HepG2 (cell line): ENCODE data around the gene SLC44A4. TPM values are rescaled to one million over a fixed set of nuclear protein-coding genes. Genes with fewer than 3 reads are reported as not detected.
"Not testable (repeated sequence)": the region's sequence is repeated elsewhere in the genome, so short reads cannot be mapped to it uniquely, and the experiment has no call there.

Experiments
- ATAC-seq: fragments of 200-7000 bp; cut with Tn5 transposase; 3 replicates; pipeline ENCODE4 v1.9.1; 2020; ENCODE audit warnings: mild to moderate bottlenecking, moderate library complexity
- BruUV-seq: library from RNA; stranded (reverse); fragments of 400-500 nt; replicated peaks from 2 replicates; lab custom pipeline; 2021; lab: Mats Ljungman, UMichigan
- CTCF ChIA-PET: fragments of 300-600 bp; formaldehyde crosslinking; extraction: SDS; loops from one replicate; lab custom pipeline; 2021; ENCODE audit warnings: low total read pairs, inconsistent platforms, low intra/inter-chr PET ratio; lab: Yijun Ruan, JAX
- POLR2A ChIA-PET: fragments of 350-600 bp; sonication (Branson Sonifier 250); formaldehyde crosslinking; loops from one replicate; lab custom pipeline; 2020; ENCODE audit warnings: antibody characterized with exemption, inconsistent platforms; lab: Yijun Ruan, JAX
- DNase-seq: peaks from one replicate; pipeline ENCODE4 v3.0.0-alpha.2; 2015; ENCODE audit warnings: low spot score
- FAIRE-seq: peaks from 3 replicates; lab custom pipeline; 2011; peaks lifted over from hg19 to GRCh38; lab: Jason Lieb, UNC
- H2AFZ ChIP-seq: one replicate; pipeline ENCODE4 v1.6.1; 2011; ENCODE audit warnings: low read length, inconsistent platforms
- H3K27ac ChIP-seq: fragments of 300-600 bp; 3 replicates; pipeline ENCODE4 v1.8.0; 2011; ENCODE audit warnings: mixed run types, mild to moderate bottlenecking, mixed read lengths, low read length, inconsistent platforms; ENCODE audit not compliant: insufficient read depth; ENCODE audit errors: extremely low read length
- H3K27me3 ChIP-seq, 2 experiments: fragments of 200-600 bp in 1 of 2; 2 replicates in 1 of 2; 3 replicates in 1 of 2; pipeline versions ENCODE4 v1.6.0 to v1.8.0; 2011; ENCODE audit warnings: low read length in 2 of 2, mild to moderate bottlenecking in 2 of 2, moderate library complexity in 2 of 2, inconsistent platforms in 1 of 2; ENCODE audit not compliant: insufficient read depth in 2 of 2, control insufficient read depth in 1 of 2
- H3K36me3 ChIP-seq, 2 experiments: fragments of 200-600 bp in 1 of 2; replicated peaks in 1 of 2; 2 replicates in 1 of 2; 3 replicates in 1 of 2; pipeline versions ENCODE4 v1.5.1 to v1.8.0; 2011; ENCODE audit warnings: low read length in 2 of 2, inconsistent platforms in 1 of 2; ENCODE audit not compliant: insufficient read depth in 2 of 2, control insufficient read depth in 1 of 2
- H3K4me1 ChIP-seq: 2 replicates; pipeline ENCODE4 v1.5.1; 2012; ENCODE audit warnings: low read length, inconsistent platforms; ENCODE audit not compliant: insufficient read depth
- H3K4me2 ChIP-seq: 2 replicates; pipeline ENCODE4 v1.6.0; 2011; ENCODE audit warnings: low read depth, low read length, inconsistent platforms
- H3K4me3 ChIP-seq, 3 experiments: fragments of 200-600 bp in 1 of 3; sonication (generic), shearing (Covaris generic) in 1 of 3; replicated peaks in 1 of 3; 2 replicates each; pipeline ENCODE4 v1.5.1; 2011 to 2016; ENCODE audit warnings: low read length in 3 of 3, inconsistent platforms in 2 of 3, low read depth in 2 of 3, mild to moderate bottlenecking in 2 of 3, control low read depth in 1 of 3, mixed read lengths in 1 of 3; ENCODE audit not compliant: insufficient read depth in 1 of 3
- H3K79me2 ChIP-seq: one replicate; pipeline ENCODE4 v1.6.1; 2011; ENCODE audit warnings: low read length, inconsistent platforms; ENCODE audit not compliant: insufficient read depth
- H3K9ac ChIP-seq: 2 replicates; pipeline ENCODE4 v1.6.0; 2011; ENCODE audit warnings: mild to moderate bottlenecking, low read depth, low read length, inconsistent platforms; ENCODE audit not compliant: insufficient read depth
- H3K9me3 ChIP-seq: 2 replicates; pipeline ENCODE4 v1.5.1; 2012; ENCODE audit warnings: mild to moderate bottlenecking, low read length
- H4K20me1 ChIP-seq: 2 replicates; pipeline ENCODE4 v1.6.0; 2011; ENCODE audit warnings: inconsistent platforms, mild to moderate bottlenecking, low read length, moderate library complexity; ENCODE audit not compliant: insufficient read depth
- ATF7-NPFF ChIP-seq: sonication (generic); formaldehyde crosslinking; IDR thresholded peaks from 2 replicates; pipeline ENCODE4 v1.8.1; 2023; ENCODE audit warnings: mild to moderate bottlenecking, low read depth, missing genetic modification reagents, moderate library complexity
- CHCHD3 ChIP-seq: sonication (generic); formaldehyde crosslinking; IDR thresholded peaks from 2 replicates; pipeline ENCODE4 v1.8.0; 2022; ENCODE audit warnings: mild to moderate bottlenecking, missing genetic modification reagents, moderate library complexity
- NFE2L1 ChIP-seq: sonication (generic); formaldehyde crosslinking; IDR thresholded peaks from 2 replicates; pipeline ENCODE4 v1.4.0; 2020; ENCODE audit warnings: missing genetic modification reagents, mild to moderate bottlenecking, borderline replicate concordance
- POGZ ChIP-seq: sonication (generic); formaldehyde crosslinking; IDR thresholded peaks from 2 replicates; pipeline ENCODE4 v1.4.0; 2020; ENCODE audit warnings: mild to moderate bottlenecking, missing genetic modification reagents
- RBFOX2 ChIP-seq: fragments of 200-400 bp; formaldehyde crosslinking; IDR thresholded peaks from 2 replicates; pipeline ENCODE4 v1.6.1; 2017; ENCODE audit warnings: low read depth, mild to moderate bottlenecking, low read length
- RXRA ChIP-seq: sonication (generic); formaldehyde crosslinking; IDR thresholded peaks from 2 replicates; pipeline ENCODE4 v1.5.1; 2020; ENCODE audit warnings: missing genetic modification reagents
- SALL1 ChIP-seq: sonication (generic); formaldehyde crosslinking; IDR thresholded peaks from 2 replicates; pipeline ENCODE4 v1.8.0; 2022; ENCODE audit warnings: mild to moderate bottlenecking, missing genetic modification reagents
- SP4 ChIP-seq: sonication (generic); formaldehyde crosslinking; IDR thresholded peaks from 2 replicates; pipeline ENCODE4 v1.8.1; 2023; ENCODE audit warnings: mild to moderate bottlenecking, missing genetic modification reagents
- TARDBP ChIP-seq: sonication (generic); formaldehyde crosslinking; IDR thresholded peaks from 2 replicates; pipeline ENCODE4 v1.8.0; 2022; ENCODE audit warnings: mild to moderate bottlenecking, missing genetic modification reagents
- ZBTB33 ChIP-seq: sonication (generic); formaldehyde crosslinking; IDR thresholded peaks from 2 replicates; pipeline ENCODE4 v1.4.0; 2020; ENCODE audit warnings: missing genetic modification reagents
- ZBTB38 ChIP-seq: sonication (generic); formaldehyde crosslinking; IDR thresholded peaks from 2 replicates; pipeline ENCODE4 v1.5.1; 2020; ENCODE audit warnings: mild to moderate bottlenecking, missing genetic modification reagents
- ZNF687 ChIP-seq: sonication (generic); formaldehyde crosslinking; IDR thresholded peaks from 2 replicates; pipeline ENCODE4 v1.5.1; 2020; ENCODE audit warnings: mild to moderate bottlenecking, missing genetic modification reagents, moderate library complexity
- ZNF768 ChIP-seq: sonication (generic); formaldehyde crosslinking; IDR thresholded peaks from 2 replicates; pipeline ENCODE4 v1.4.0; 2020; ENCODE audit warnings: missing genetic modification reagents
- WGBS: methylation state at CpG from one replicate; pipeline ENCODE4 v1.1.6; 2017; ENCODE audit warnings: low lambda C conversion rate; 5-methylcytosine and 5-hydroxymethylcytosine counted together
- in situ Hi-C: cut with HindIII; loops from 2 replicates; pipeline ENCODE4 v1.10.0; 2017; ENCODE audit warnings: low pct_unique_long_range_greater_than_20kb; ENCODE audit not compliant: extremely low pct_ligation_motif_present
- intact Hi-C: fragments of 100-400 bp; cut with micrococcal nuclease; formaldehyde crosslinking; loops from one replicate; pipeline ENCODE4 v1.10.0; 2022; ENCODE audit not compliant: unreplicated experiment
- polyA plus RNA-seq, 8 experiments: library from polyadenylated mRNA; depleted of rRNA in 3 of 8; stranded (reverse) in 7 of 8; unstranded in 1 of 8; fragments of >200 nt; fragmentation: Illumina TruSeq in 4 of 8; extraction: Trizol in 4 of 8; gene quantifications; 2 replicates each; pipeline versions ENCODE4 v1.2.1 to v1.2.3, GENCODE V29; 2011 to 2016; ENCODE audit warnings: low read depth in 4 of 8, missing spikeins in 1 of 8, mixed read lengths in 1 of 8; ENCODE audit not compliant: insufficient read depth in 1 of 8
- total RNA-seq, 5 experiments: library from RNA; depleted of rRNA; stranded (reverse); fragments of >200 nt; fragmentation: Illumina TruSeq; extraction: Trizol; gene quantifications; 2 replicates each; pipeline ENCODE4 v1.2.3, GENCODE V29; 2016; ENCODE audit warnings: low read depth in 1 of 5

SLC44A4 gene
- total and polyA plus RNA-seq, 2 of the 13 experiments (the other 11 are each of a cell fraction or from before 2014, with no cell fraction given): 3.5 to 5.9 TPM

GRCh38 chr6:31851980-31852718 is 26.6 kb downstream of the SLC44A4 start:
- peaks cover 35% of the 10 kb centered on the region for H3K4me1 ChIP-seq
- H3K27me3 ChIP-seq, FAIRE-seq, H3K9me3 ChIP-seq, H3K27ac ChIP-seq, H3K4me2 ChIP-seq, BruUV-seq, DNase-seq, in situ Hi-C loops, H3K9ac ChIP-seq, H3K79me2 ChIP-seq, H4K20me1 ChIP-seq, H2AFZ ChIP-seq, H3K4me3 ChIP-seq: not testable (repeated sequence)
- 94% methylated on average over 19 of the region's 35 CpGs for WGBS
- ATAC-seq: peak; percentile 36
- POLR2A ChIA-PET: interaction anchor here (0.6 to 5.9 kb wide), 21 partner anchors 8 to 343 kb away, joined by 3 to 93 read pairs (median 3); partner anchors contain the start of genes C2, C6orf47, CFB and CSNK2B
- TF ChIP-seq CHCHD3: 0 out of 2 replicates have a peak, but pooled peaks have one; percentile 64
- TF ChIP-seq TARDBP: 0 out of 2 replicates have a peak, but pooled peaks have one; percentile 12
- 0 out of 2 replicates have a peak, but pooled peaks have one; percentile 33 for TF ChIP-seq RBFOX2
- 0 out of 2 replicates have a peak, but pooled peaks have one; percentile 10 for TF ChIP-seq SALL1 (CRISPR knock-in tag)
- TF ChIP-seq POGZ (CRISPR knock-in tag): 0 out of 2 replicates have a peak, but pooled peaks have one; percentile 15
- TF ChIP-seq ZBTB38 (CRISPR knock-in tag): peak; percentile 72
- 0 out of 2 replicates have a peak, but pooled peaks have one; percentile 29 for TF ChIP-seq SP4
- TF ChIP-seq ZNF768: peak; percentile 22; the same call in 1 of the 2 replicates
- 0 out of 2 replicates have a peak, but pooled peaks have one; percentile 25 for TF ChIP-seq ATF7-NPFF (CRISPR knock-in tag)
- TF ChIP-seq NFE2L1 (CRISPR knock-in tag): 0 out of 2 replicates have a peak, but pooled peaks have one; percentile 53
- peak; percentile 7; the same call in 1 of the 2 replicates for TF ChIP-seq ZBTB33 (CRISPR knock-in tag)
- peak; percentile 22; the same call in 1 of the 2 replicates for TF ChIP-seq RXRA (CRISPR knock-in tag)
- peak; percentile 23; the same call in 1 of the 2 replicates for TF ChIP-seq ZNF687 (CRISPR knock-in tag)
- TF ChIP-seq, all 625 proteins: peak for 13; not testable (repeated sequence) for 612
- intact Hi-C loops, CTCF ChIA-PET, H3K36me3 ChIP-seq: not testable (repeated sequence)
